GM06990 (cell line): ENCODE data around the gene DCTN2.
"Not testable (repeated sequence)": the region's sequence is repeated elsewhere in the genome, so short reads cannot be mapped to it uniquely, and the experiment has no call there.

ENCODE experiments used
- DNase-seq: peaks from one replicate; pipeline ENCODE4 v3.0.0-alpha.2; 2011; ENCODE audit not compliant: insufficient read length; ENCODE audit errors: extremely low read depth
- H3K27me3 ChIP-seq: replicated peaks from 2 replicates; pipeline ENCODE4 v1.6.0; 2011; ENCODE audit warnings: low read length; ENCODE audit not compliant: control insufficient read depth, insufficient read depth
- H3K36me3 ChIP-seq: 2 replicates; pipeline ENCODE4 v1.5.1; 2011; ENCODE audit warnings: low read length; ENCODE audit not compliant: control insufficient read depth, insufficient read depth
- H3K4me3 ChIP-seq: replicated peaks from 2 replicates; pipeline ENCODE4 v1.5.1; 2011; ENCODE audit warnings: low read depth, mild to moderate bottlenecking, control low read depth, low read length
- TF ChIP-seq, protein P1 (sequence below): IDR thresholded peaks from 2 replicates; pipeline ENCODE4 v1.5.1; 2011; ENCODE audit warnings: low read length, control low read depth, mild to moderate bottlenecking, inconsistent platforms; ENCODE audit not compliant: insufficient read depth, poor library complexity, severe bottlenecking

DCTN2 gene

GRCh38 chr12:57590479-57590863, 43.5 kb upstream of the DCTN2 start:
- TF ChIP-seq, protein P1, sequence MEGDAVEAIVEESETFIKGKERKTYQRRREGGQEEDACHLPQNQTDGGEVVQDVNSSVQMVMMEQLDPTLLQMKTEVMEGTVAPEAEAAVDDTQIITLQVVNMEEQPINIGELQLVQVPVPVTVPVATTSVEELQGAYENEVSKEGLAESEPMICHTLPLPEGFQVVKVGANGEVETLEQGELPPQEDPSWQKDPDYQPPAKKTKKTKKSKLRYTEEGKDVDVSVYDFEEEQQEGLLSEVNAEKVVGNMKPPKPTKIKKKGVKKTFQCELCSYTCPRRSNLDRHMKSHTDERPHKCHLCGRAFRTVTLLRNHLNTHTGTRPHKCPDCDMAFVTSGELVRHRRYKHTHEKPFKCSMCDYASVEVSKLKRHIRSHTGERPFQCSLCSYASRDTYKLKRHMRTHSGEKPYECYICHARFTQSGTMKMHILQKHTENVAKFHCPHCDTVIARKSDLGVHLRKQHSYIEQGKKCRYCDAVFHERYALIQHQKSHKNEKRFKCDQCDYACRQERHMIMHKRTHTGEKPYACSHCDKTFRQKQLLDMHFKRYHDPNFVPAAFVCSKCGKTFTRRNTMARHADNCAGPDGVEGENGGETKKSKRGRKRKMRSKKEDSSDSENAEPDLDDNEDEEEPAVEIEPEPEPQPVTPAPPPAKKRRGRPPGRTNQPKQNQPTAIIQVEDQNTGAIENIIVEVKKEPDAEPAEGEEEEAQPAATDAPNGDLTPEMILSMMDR = no peak
- Histone ChIP-seq H3K4me3 (peak overlapping the region; percentile 75), H3K27me3 (no peaks in the 10 kb centered on the region), H3K36me3 (peaks cover 2% of the 10 kb centered on the region)
- DNase-seq = no peak

DNA sequence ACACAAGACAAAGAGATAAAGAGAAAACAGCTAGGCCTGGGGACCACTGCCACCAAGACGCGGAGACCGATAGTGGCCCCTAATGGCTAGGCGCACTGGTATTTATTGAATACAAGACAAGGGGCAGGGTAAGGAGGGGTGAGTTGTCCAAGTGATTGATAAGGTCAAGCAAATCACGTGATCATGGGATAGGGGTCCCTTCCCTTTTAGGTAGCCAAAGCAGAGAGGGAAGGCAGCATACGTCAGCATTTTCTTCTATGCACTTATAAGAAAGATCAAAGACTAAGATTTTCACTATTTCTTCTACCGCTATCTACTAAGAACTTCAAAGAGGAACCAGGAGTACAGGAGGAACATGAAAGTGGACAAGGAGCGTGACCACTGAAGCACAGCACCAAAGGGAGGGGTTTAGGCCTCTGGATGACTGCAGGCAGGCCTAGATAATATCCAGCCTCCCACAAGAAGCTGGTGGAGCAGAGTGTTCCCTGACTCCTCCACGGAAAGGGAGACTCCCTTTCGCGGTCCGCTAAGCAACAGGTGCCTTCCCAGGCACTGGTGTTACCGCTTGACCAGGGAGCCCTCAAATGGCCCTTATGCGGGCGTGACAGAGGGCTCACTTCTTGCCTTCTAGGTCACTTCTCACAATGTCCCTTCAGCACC, 42.1 kb upstream of the DCTN2 start:
- not testable (repeated sequence) for H3K27me3 ChIP-seq, H3K36me3 ChIP-seq, DNase-seq

DNA sequence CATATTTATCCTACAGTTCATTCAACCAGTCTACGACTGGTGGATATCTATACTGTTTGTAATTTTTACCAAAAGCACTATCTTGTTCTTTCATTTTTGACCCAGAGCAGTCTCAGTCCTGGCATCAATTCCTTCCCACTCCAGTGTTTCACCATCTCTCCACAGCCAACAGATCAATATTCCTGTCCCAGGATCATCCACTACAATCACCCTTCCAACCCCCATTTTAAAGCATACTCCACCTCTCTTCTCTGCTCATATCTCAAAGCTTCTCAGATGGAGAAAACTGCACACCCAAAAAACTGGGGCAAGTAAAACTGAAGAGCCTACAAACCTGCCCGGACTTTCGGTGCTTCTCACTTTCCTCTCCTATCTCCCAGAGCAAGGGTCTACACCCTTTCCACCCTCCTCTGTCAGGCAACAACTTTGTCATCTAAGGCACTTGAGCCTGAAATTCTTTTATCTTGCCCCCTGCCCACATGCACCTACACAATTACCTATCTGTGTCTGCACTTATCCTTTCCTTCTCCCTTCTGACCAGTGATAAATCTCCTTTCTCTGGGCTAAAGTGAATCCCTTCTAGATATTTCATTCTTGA, 39.9 kb upstream of the DCTN2 start:
- H3K27me3 ChIP-seq = no peaks in the 10 kb centered on the region; the same call in 1 of the 2 replicates

More for the DNA sequence above, 42.1 kb upstream of the DCTN2 start:
- H3K4me3 ChIP-seq = not testable (repeated sequence)

GRCh38 chr12:57586128-57586527, 39.1 kb upstream of the DCTN2 start:
- Histone ChIP-seq H3K4me3 (no peak overlapping the region), H3K36me3 (no peaks in the 10 kb centered on the region), H3K27me3 (no peaks in the 10 kb centered on the region; the same call in 1 of the 2 replicates)
- DNase-seq = no peak
- TF ChIP-seq, protein P1 = no peak

More for the DNA sequence above, 39.9 kb upstream of the DCTN2 start:
- no peak for DNase-seq
- TF ChIP-seq, protein P1 = no peak
- H3K36me3 ChIP-seq = no peaks in the 10 kb centered on the region
- H3K4me3 ChIP-seq = no peak overlapping the region

- no peak for DNase-seq
- no peaks in the 10 kb centered on the region for H3K36me3 ChIP-seq
- TF ChIP-seq, protein P1 = no peak
- no peak overlapping the region for H3K4me3 ChIP-seq
- no peaks in the 10 kb centered on the region; the same call in 1 of the 2 replicates for H3K27me3 ChIP-seq
Observed at GRCh38 chr12:57585156-57585555, 38.2 kb upstream of the DCTN2 start.

- Histone ChIP-seq H3K27me3 (no peaks in the 10 kb centered on the region; the same call in 1 of the 2 replicates), H3K36me3 (no peaks in the 10 kb centered on the region), H3K4me3 (no peak overlapping the region)
- DNase-seq = no peak
- TF ChIP-seq, protein P1 = no peak
Observed at GRCh38 chr12:57584690-57585089, 37.7 kb upstream of the DCTN2 start.
